ENCODE measurements around the gene HAL. TPM values are rescaled to one million over a fixed set of nuclear protein-coding genes. Genes with fewer than 3 reads are reported as not detected.

The HAL gene
- total RNA-seq, 4 donors from 2014 or later, result 1.2 TPM; not detected in 3

DNA sequence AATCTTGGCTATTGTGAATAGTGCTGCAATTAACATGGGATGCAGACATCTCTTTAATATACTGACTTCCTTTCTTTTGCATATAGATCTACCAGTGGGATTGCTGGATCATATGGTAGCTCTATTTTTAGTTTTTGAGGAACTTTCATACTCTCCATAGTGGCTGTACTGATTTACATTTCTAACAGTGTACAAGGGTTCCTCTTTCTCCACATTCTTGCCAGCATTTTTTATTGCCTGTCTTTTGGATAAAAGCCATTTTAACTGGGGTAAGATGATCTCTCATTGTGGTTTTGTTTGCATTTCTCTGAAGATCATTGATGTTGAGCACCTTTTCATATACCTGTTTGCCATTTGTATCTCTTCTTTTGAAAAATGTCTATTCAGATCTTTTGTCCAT lies 44.6 kb downstream of the HAL start:
- Histone ChIP-seq H3K4me1 (no peaks in the 10 kb centered on the region), H3K27me3 (no peaks in the 10 kb centered on the region), H3K4me3 (no peak overlapping the region), H3K9me3 (no peaks in the 10 kb centered on the region), H3K27ac (replicated peaks in 1 of 4) (no peak overlapping the region), H3K36me3 (no peaks in the 10 kb centered on the region)
- intact Hi-C loops (cut with DNase I), result no loop called here
- TF ChIP-seq POLR2A (IDR thresholded peaks at IDR 0.05; ENCODE audit: low read depth) (no peak), POLR2AphosphoS5 (IDR thresholded peaks at IDR 0.05) (no peak), EP300 (IDR thresholded peaks at IDR 0.05) (no peak)
- TF ChIP-seq, protein P1, sequence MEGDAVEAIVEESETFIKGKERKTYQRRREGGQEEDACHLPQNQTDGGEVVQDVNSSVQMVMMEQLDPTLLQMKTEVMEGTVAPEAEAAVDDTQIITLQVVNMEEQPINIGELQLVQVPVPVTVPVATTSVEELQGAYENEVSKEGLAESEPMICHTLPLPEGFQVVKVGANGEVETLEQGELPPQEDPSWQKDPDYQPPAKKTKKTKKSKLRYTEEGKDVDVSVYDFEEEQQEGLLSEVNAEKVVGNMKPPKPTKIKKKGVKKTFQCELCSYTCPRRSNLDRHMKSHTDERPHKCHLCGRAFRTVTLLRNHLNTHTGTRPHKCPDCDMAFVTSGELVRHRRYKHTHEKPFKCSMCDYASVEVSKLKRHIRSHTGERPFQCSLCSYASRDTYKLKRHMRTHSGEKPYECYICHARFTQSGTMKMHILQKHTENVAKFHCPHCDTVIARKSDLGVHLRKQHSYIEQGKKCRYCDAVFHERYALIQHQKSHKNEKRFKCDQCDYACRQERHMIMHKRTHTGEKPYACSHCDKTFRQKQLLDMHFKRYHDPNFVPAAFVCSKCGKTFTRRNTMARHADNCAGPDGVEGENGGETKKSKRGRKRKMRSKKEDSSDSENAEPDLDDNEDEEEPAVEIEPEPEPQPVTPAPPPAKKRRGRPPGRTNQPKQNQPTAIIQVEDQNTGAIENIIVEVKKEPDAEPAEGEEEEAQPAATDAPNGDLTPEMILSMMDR (IDR thresholded peaks at IDR 0.05), result no peak
- no peak for DNase-seq (ENCODE audit: extremely low spot score)

DNA sequence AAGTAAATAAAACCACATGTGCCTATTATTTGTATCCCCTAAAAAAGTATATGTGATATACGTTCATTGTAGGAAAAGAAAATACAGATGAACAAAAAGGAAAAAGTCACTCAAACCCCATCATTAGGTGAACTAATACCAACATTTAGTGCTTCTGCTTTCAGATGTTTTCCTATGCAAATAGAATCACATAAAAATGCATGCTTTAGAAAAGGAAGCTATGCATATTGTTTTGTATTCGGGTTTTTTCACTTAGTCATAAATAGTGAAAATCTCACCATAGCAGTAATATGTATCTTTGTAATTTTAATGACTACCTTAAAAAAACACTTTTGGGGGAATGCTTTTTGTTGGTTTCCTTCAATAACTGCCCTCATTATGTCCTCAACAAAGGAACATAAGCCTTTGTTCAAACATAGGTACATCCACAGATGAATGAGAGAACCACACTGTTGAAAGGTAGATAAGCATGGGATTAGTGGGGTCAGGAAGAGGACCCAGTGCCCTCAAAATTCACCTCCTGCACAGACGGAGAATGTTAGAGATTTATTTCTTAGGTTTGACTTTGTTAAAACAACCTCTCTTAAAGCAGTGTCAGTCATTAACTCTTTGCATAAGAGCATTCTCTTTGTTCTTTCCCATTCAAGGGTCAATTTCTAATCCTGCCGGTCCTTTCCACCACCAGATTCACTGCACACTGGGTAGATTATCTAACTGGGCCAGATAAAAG lies 46.5 kb downstream of the HAL start:
- 69% methylated on average over 4 of the region's 4 CpGs for WGBS

DNA sequence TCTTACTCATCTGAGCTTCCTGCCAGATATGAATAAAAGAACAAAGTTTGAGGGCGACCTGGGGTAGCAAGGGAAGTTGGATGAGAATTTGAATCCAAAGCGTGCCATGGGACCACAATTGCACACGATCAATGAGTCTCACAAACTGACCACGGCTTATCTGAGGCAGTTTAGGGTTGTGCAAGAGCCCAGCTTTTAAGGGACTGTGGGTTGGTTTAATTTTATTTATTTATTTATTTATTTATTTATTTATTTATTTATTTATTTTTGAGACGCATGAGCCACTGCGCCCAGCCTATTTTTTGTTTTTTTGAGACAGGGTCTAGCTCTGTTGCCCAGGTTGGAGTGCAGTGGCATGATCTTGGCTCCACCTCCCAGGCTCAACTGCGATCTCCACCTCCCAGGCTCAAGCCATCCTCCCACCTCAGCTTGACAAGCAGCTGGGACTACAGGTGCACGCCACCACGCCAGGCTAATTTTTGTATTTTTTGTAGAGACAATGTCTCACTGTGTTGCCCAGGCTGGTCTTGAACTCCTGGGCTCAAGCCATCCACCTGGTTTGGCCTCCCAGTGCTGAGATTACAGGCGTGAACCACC lies 51.9 kb downstream of the HAL start:
- Histone ChIP-seq H3K4me1 (peaks cover 7 to 19% (median 14%) of the 10 kb centered on the region in 4 donors), H3K4me3 (peak overlapping the region in 1 of 4 donors; percentile 92), H3K9me3 (no peaks in the 10 kb centered on the region), H3K36me3 (no peaks in the 10 kb centered on the region), H3K27ac (replicated peaks in 1 of 4) (no peak overlapping the region), H3K27me3 (no peaks in the 10 kb centered on the region)
- DNase-seq (ENCODE audit: extremely low spot score), result no peak
- WGBS, result 80% methylated on average over 10 of the region's 10 CpGs
- TF ChIP-seq, protein P1 (IDR thresholded peaks at IDR 0.05), result no peak
- no peak for TF ChIP-seq POLR2AphosphoS5 (IDR thresholded peaks at IDR 0.05)
- no peak for TF ChIP-seq EP300 (IDR thresholded peaks at IDR 0.05)
- intact Hi-C loops (cut with DNase I), result no loop called here

More for the DNA sequence above, 46.5 kb downstream of the HAL start:
- intact Hi-C loops (cut with DNase I), result no loop called here
- no peak for DNase-seq (ENCODE audit: extremely low spot score)
- Histone ChIP-seq H3K9me3 (no peaks in the 10 kb centered on the region), H3K27ac (replicated peaks in 1 of 4) (no peak overlapping the region), H3K36me3 (no peaks in the 10 kb centered on the region), H3K27me3 (no peaks in the 10 kb centered on the region), H3K4me3 (no peak overlapping the region), H3K4me1 (no peaks in the 10 kb centered on the region)
- TF ChIP-seq, protein P1 (IDR thresholded peaks at IDR 0.05), result no peak
- TF ChIP-seq EP300 (IDR thresholded peaks at IDR 0.05) (no peak), POLR2AphosphoS5 (IDR thresholded peaks at IDR 0.05) (no peak), POLR2A (IDR thresholded peaks at IDR 0.05; ENCODE audit: low read depth) (no peak)

DNA sequence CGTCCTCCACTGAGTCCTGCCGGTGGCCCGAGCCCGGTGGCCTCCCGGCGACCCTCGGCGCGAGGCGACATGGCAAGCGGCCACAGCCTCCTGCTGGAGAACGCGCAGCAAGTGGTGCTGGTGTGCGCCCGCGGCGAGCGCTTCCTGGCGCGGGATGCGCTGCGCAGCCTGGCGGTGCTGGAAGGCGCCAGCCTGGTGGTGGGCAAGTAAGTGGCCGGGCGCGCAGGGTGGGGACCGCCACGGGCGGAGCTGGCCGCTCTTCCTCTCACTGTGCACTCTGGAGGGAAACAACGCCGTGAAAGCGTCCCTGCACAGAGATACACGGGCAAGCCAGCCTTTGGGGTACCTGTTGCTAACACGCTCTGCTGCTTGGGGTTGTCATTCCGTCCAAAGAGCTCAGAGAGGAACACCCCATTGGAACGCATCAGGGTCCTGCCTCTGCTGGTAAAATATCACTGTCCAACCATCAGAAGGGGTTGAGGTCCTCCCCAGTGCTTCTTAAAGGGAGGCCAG lies 52.8 kb downstream of the HAL start, which contains the start of gene AMDHD1:
Gene AMDHD1 (plus strand): TSS at position 2 of the 513 bp plus-strand sequence. CDS start 68 bp downstream, at position 70.
- H3K27me3 ChIP-seq, result no peaks in the 10 kb centered on the region
- DNase-seq (ENCODE audit: extremely low spot score), result no peak
- intact Hi-C loops (cut with DNase I), result no loop called here
- H3K4me3 ChIP-seq, result peak within 1 kb of the TSS; percentile 85 to 92 (median 90)
- peaks cover 7 to 19% (median 14%) of the 10 kb centered on the region in 4 donors for H3K4me1 ChIP-seq
- no peaks in the 10 kb centered on the region for H3K9me3 ChIP-seq
- H3K36me3 ChIP-seq, result no peaks in the 10 kb centered on the region
- WGBS, result 0% methylated on average over 33 of the region's 38 CpGs
- TF ChIP-seq EP300 (IDR thresholded peaks at IDR 0.05) (no peak), POLR2AphosphoS5 (IDR thresholded peaks at IDR 0.05) (peak in 1 of 2 donors; percentile 4)
- TF ChIP-seq, protein P1 (IDR thresholded peaks at IDR 0.05), result peak in 2 of 3 experiments; percentile 37 to 48
- H3K27ac ChIP-seq (replicated peaks in 1 of 4), result peak within 1 kb of the TSS; percentile 80 to 91 (median 90)

Data from esophagus muscularis mucosa (tissue), 4 donors.